Endothelial cell of umbilical vein (primary cell): ENCODE measurements around the gene DAPK3. TPM values are rescaled to one million over a fixed set of nuclear protein-coding genes. Genes with fewer than 3 reads are reported as not detected.

Source experiments
- BruUV-seq: library from RNA; stranded (reverse); fragments of 400-500 nt; replicated peaks from 2 replicates; lab custom pipeline; 2021; lab: Mats Ljungman, UMichigan
- CTCF ChIA-PET: fragments of 300-600, 350-600 bp; sonication (Branson Sonifier 250); formaldehyde crosslinking; loops from one replicate; lab custom pipeline; 2021; ENCODE audit warnings: antibody characterized with exemption, inconsistent platforms; lab: Charles Lee
- POLR2A ChIA-PET: fragments of 300-600, 350-600 bp; sonication (Branson Sonifier 250); formaldehyde crosslinking; loops from one replicate; lab custom pipeline; 2021; ENCODE audit warnings: antibody characterized with exemption, inconsistent platforms; lab: Charles Lee
- DNase-seq: peaks from one replicate; pipeline ENCODE4 v3.0.0-alpha.2; 2011; ENCODE audit warnings: low read depth, low spot score
- FAIRE-seq: peaks from 2 replicates; lab custom pipeline; 2011; peaks lifted over from hg19 to GRCh38; lab: Jason Lieb, UNC
- H2AFZ ChIP-seq: 2 replicates; pipeline ENCODE4 v1.6.0; 2012; ENCODE audit warnings: low read depth, low read length, control low read depth, inconsistent platforms
- H3K27ac ChIP-seq: 2 replicates; pipeline ENCODE4 v1.5.1; 2011; ENCODE audit warnings: low read depth, mild to moderate bottlenecking, control low read depth, low read length, moderate library complexity; ENCODE audit not compliant: insufficient read depth
- H3K27me3 ChIP-seq, 2 experiments: 2 replicates each; pipeline versions ENCODE4 v1.6.0 to v1.6.1; 2011; ENCODE audit warnings: low read length in 2 of 2, mixed read lengths in 1 of 2; ENCODE audit not compliant: control insufficient read depth in 2 of 2, insufficient read depth in 2 of 2
- H3K36me3 ChIP-seq, 2 experiments: 2 replicates in 1 of 2; 3 replicates in 1 of 2; pipeline ENCODE4 v1.5.1; 2011; ENCODE audit warnings: low read length in 2 of 2, mild to moderate bottlenecking in 1 of 2, moderate library complexity in 1 of 2; ENCODE audit not compliant: control insufficient read depth in 2 of 2, insufficient read depth in 2 of 2; ENCODE audit errors: extremely low read depth in 1 of 2
- H3K4me1 ChIP-seq: 3 replicates; pipeline ENCODE4 v1.5.1; 2011; ENCODE audit warnings: mild to moderate bottlenecking, low read length; ENCODE audit not compliant: control insufficient read depth, insufficient read depth; ENCODE audit errors: extremely low read depth
- H3K4me2 ChIP-seq: 2 replicates; pipeline ENCODE4 v1.6.1; 2011; ENCODE audit warnings: low read length, control low read depth, mixed read lengths; ENCODE audit not compliant: insufficient read depth
- H3K4me3 ChIP-seq, 3 experiments: fragments of 200-600 bp in 1 of 3; sonication (generic), shearing (Covaris generic) in 1 of 3; replicated peaks in 1 of 3; 2 replicates each; pipeline ENCODE4 v1.5.1; 2011 to 2016; ENCODE audit warnings: control low read depth in 3 of 3, low read length in 3 of 3, mild to moderate bottlenecking in 2 of 3, inconsistent platforms in 1 of 3, low read depth in 1 of 3, moderate library complexity in 1 of 3; ENCODE audit not compliant: insufficient read depth in 1 of 3
- H3K79me2 ChIP-seq: 2 replicates; pipeline ENCODE4 v1.6.0; 2012; ENCODE audit warnings: low read length, inconsistent platforms; ENCODE audit not compliant: control insufficient read depth, insufficient read depth
- H3K9ac ChIP-seq: replicated peaks from 2 replicates; pipeline ENCODE3; 2011; ENCODE audit warnings: low read length, control low read depth; ENCODE audit not compliant: insufficient read depth; ENCODE audit errors: extremely low read depth
- H3K9me1 ChIP-seq: replicated peaks from 3 replicates; pipeline ENCODE4 v1.6.0; 2011; ENCODE audit warnings: mild to moderate bottlenecking, low read length; ENCODE audit not compliant: control insufficient read depth, insufficient read depth; ENCODE audit errors: extremely low read depth
- H3K9me3 ChIP-seq: replicated peaks from 2 replicates; pipeline ENCODE4 v1.5.1; 2012; ENCODE audit warnings: low read length, inconsistent platforms; ENCODE audit not compliant: control insufficient read depth, insufficient read depth
- H4K20me1 ChIP-seq: replicated peaks from 2 replicates; pipeline ENCODE3; 2011; ENCODE audit warnings: mild to moderate bottlenecking, low read length; ENCODE audit not compliant: control insufficient read depth, insufficient read depth; ENCODE audit errors: extremely low read depth
- EZH2 ChIP-seq: IDR thresholded peaks from 2 replicates; pipeline ENCODE4 v1.6.1; 2012; ENCODE audit warnings: borderline replicate concordance, low read depth, mild to moderate bottlenecking, moderate library complexity, low read length, inconsistent platforms; ENCODE audit not compliant: severe bottlenecking
- FOS ChIP-seq: IDR thresholded peaks from 2 replicates; pipeline ENCODE4 v1.6.1; 2011; ENCODE audit warnings: mild to moderate bottlenecking, low read length, moderate library complexity, borderline replicate concordance; ENCODE audit not compliant: insufficient read depth
- GATA2 ChIP-seq: IDR thresholded peaks from 2 replicates; pipeline ENCODE4 v1.7.0; 2011; ENCODE audit warnings: low read depth, mild to moderate bottlenecking, moderate library complexity, mixed read lengths, low read length; ENCODE audit not compliant: insufficient read length, insufficient read depth
- JUN ChIP-seq: IDR thresholded peaks from 2 replicates; pipeline ENCODE4 v1.6.1; 2011; ENCODE audit warnings: borderline replicate concordance, low read depth; ENCODE audit not compliant: insufficient read length, insufficient read depth
- MYC ChIP-seq: IDR thresholded peaks from one replicate; pipeline ENCODE4 v1.6.1; 2011; ENCODE audit warnings: mild to moderate bottlenecking, low read depth, low read length
- POLR2A ChIP-seq: IDR thresholded peaks from 2 replicates; pipeline ENCODE4 v1.6.1; 2012; ENCODE audit warnings: low read depth, mild to moderate bottlenecking, control low read depth, low read length
- POLR2AphosphoS5 ChIP-seq: IDR thresholded peaks from 2 replicates; pipeline ENCODE4 v1.6.1; 2012; ENCODE audit warnings: low read depth, mild to moderate bottlenecking, control low read depth, low read length, moderate library complexity; ENCODE audit not compliant: insufficient read depth
- dilution Hi-C: fragments of 300-500 bp; cut with MboI; formaldehyde crosslinking; loops from one replicate; pipeline ENCODE4 v1.15.0; 2019; ENCODE audit warnings: low sequenced_read_pairs; ENCODE audit not compliant: extremely low pct_ligation_motif_present
- intact Hi-C: fragments of 100-400 bp; cut with micrococcal nuclease; formaldehyde crosslinking; loops from one replicate; pipeline ENCODE4 v1.10.0; 2022
- polyA plus RNA-seq, 4 experiments: library from polyadenylated mRNA; depleted of rRNA in 3 of 4; stranded (reverse) in 3 of 4; unstranded in 1 of 4; fragments of >200 nt; gene quantifications; 2 replicates each; pipeline versions ENCODE4 v1.2.1 to v1.2.3, GENCODE V29; 2011 to 2012; ENCODE audit warnings: missing spikeins in 1 of 4
- total RNA-seq: library from RNA; stranded (reverse); gene quantifications from 2 replicates; pipeline ENCODE4 v1.2.3, GENCODE V29; 2021
- TF ChIP-seq, protein P1 (sequence below), 2 donors: IDR thresholded peaks; 1 replicate in 1 of 2; 2 replicates in 1 of 2; pipeline ENCODE4 v1.5.1; 2011; ENCODE audit warnings: low read length in 2 of 2, mild to moderate bottlenecking in 2 of 2, moderate library complexity in 2 of 2, control low read depth in 1 of 2, inconsistent platforms in 1 of 2, low read depth in 1 of 2; ENCODE audit not compliant: insufficient read depth in 1 of 2; ENCODE audit errors: extremely low read depth in 1 of 2
- TF ChIP-seq, protein P2 (sequence below): IDR thresholded peaks from 2 replicates; pipeline ENCODE4 v1.6.1; 2011; ENCODE audit not compliant: insufficient read depth, insufficient read length

The DAPK3 gene
- total and polyA plus RNA-seq, 2 donors (not counting 3 experiments of a cell fraction or from before 2014, with no cell fraction given), result 157 to 175 TPM

DNA sequence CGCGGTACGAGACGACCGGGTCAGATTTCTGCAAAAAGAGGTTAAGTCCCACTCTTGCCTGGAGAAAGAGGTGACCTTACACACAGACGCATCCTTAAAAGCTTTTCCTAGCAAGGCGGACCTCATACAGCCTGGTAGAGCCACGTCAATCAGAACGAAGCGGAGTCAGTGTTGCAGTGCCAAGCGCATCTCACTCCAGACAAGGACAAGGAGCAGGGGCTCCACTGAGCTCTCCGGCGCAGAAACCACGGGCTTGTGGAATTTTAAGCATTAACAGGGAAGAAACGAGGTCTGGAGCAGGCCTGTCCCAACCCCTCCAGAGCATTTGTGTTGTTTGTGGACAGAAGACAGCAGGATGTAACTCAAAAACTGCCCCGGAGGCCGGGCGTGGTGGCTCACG is 7.2 kb upstream of the DAPK3 start:
- dilution Hi-C loops (no loop called here), intact Hi-C loops (no loop called here)
- peaks cover 57 to 76% of the 10 kb centered on the region in 2 experiments for H3K36me3 ChIP-seq
- H3K4me3 ChIP-seq, result no peak overlapping the region
- FAIRE-seq (no peak), DNase-seq (no peak)
- no peaks in the 10 kb centered on the region for H3K9me1 ChIP-seq
- H3K4me2 ChIP-seq, result no peak overlapping the region
- H3K27me3 ChIP-seq, result no peaks in the 10 kb centered on the region
- ChIA-PET CTCF (no interaction called here), POLR2A (interaction anchor here (0.6 to 3.9 kb wide), 2 partner anchors 9 to 17 kb away, joined by 7 to 29 read pairs; no protein-coding TSS in a partner anchor)
- H3K79me2 ChIP-seq, result peaks cover 76% of the 10 kb centered on the region
- peaks cover 2% of the 10 kb centered on the region for H3K4me1 ChIP-seq
- no peaks in the 10 kb centered on the region for H3K9me3 ChIP-seq
- H4K20me1 ChIP-seq, result no peaks in the 10 kb centered on the region
- no peak overlapping the region for H2AFZ ChIP-seq
- TF ChIP-seq, protein P1, sequence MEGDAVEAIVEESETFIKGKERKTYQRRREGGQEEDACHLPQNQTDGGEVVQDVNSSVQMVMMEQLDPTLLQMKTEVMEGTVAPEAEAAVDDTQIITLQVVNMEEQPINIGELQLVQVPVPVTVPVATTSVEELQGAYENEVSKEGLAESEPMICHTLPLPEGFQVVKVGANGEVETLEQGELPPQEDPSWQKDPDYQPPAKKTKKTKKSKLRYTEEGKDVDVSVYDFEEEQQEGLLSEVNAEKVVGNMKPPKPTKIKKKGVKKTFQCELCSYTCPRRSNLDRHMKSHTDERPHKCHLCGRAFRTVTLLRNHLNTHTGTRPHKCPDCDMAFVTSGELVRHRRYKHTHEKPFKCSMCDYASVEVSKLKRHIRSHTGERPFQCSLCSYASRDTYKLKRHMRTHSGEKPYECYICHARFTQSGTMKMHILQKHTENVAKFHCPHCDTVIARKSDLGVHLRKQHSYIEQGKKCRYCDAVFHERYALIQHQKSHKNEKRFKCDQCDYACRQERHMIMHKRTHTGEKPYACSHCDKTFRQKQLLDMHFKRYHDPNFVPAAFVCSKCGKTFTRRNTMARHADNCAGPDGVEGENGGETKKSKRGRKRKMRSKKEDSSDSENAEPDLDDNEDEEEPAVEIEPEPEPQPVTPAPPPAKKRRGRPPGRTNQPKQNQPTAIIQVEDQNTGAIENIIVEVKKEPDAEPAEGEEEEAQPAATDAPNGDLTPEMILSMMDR (IDR thresholded peaks at IDR 0.05; ENCODE audit: extremely low read depth in 1 of 2, insufficient read depth in 1 of 2, low read depth in 1 of 2, low read length in 2 of 2), result no peak
- TF ChIP-seq MYC (no peak), POLR2A (no peak), FOS (no peak), JUN (no peak), GATA2 (no peak), EZH2 (no peak), POLR2AphosphoS5 (no peak)
- TF ChIP-seq, protein P2, sequence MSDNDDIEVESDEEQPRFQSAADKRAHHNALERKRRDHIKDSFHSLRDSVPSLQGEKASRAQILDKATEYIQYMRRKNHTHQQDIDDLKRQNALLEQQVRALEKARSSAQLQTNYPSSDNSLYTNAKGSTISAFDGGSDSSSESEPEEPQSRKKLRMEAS, result no peak
- no peak overlapping the region for H3K27ac ChIP-seq
- BruUV-seq, result no TSS peak
- H3K9ac ChIP-seq, result no peak overlapping the region
